Left lung (tissue), 10 donors: ENCODE data around the gene EHMT1. TPM values are rescaled to one million over a fixed set of nuclear protein-coding genes. Genes with fewer than 3 reads are reported as not detected.

Experiments used
- ATAC-seq: fragments of 200-7000 bp; cut with Tn5 transposase; one replicate; pipeline ENCODE4 v1.9.1; 2020; ENCODE audit warnings: moderate library complexity
- DNase-seq, 4 donors: peaks; one replicate each; pipeline ENCODE4 v3.0.0-alpha.2; 2013 to 2020
- H3K27ac ChIP-seq, 2 donors: fragments of 200-600 bp; sonication (generic) in 1 of 2; one replicate each; pipeline versions ENCODE4 v1.5.0 to v1.8.0; 2020 to 2021
- H3K27me3 ChIP-seq, 2 donors: fragments of 200-600 bp; sonication (generic) in 1 of 2; one replicate each; pipeline versions ENCODE4 v1.5.0 to v1.8.0; 2020 to 2021
- H3K36me3 ChIP-seq, 2 donors: fragments of 200-600 bp; sonication (generic) in 1 of 2; one replicate each; pipeline versions ENCODE4 v1.5.0 to v1.8.0; 2020 to 2021
- H3K4me1 ChIP-seq, 2 donors: fragments of 200-600 bp; one replicate each; pipeline ENCODE4 v1.8.0; 2021
- H3K4me3 ChIP-seq, 2 donors: fragments of 200-600 bp; sonication (generic) in 1 of 2; one replicate each; pipeline versions ENCODE4 v1.5.0 to v1.8.0; 2020 to 2021; ENCODE audit warnings: mild to moderate bottlenecking in 1 of 2
- H3K9me3 ChIP-seq, 2 donors: fragments of 200-600 bp; sonication (generic) in 1 of 2; one replicate each; pipeline versions ENCODE4 v1.5.0 to v1.8.0; 2020 to 2021
- CTCF ChIP-seq, 2 donors: fragments of 200-600 bp; sonication (generic) in 1 of 2; IDR thresholded peaks; one replicate each; pipeline versions ENCODE4 v1.5.0 to v1.8.0; 2021; ENCODE audit warnings: antibody characterized with exemption in 2 of 2
- intact Hi-C, 2 donors: fragments of 100-400 bp; cut with DNase I; formaldehyde crosslinking; loops; one replicate each; pipeline versions ENCODE4 v1.11.2 to v1.14.2; 2022
- polyA plus RNA-seq, 6 donors: library from polyadenylated mRNA; unstranded; fragments of 120-200 nt; gene quantifications; one replicate each; pipeline ENCODE4 v1.2.1, GENCODE V29; 2013; ENCODE audit not compliant: insufficient read length in 6 of 6
- total RNA-seq, 2 donors: library from RNA; stranded (reverse); fragmentation: NEBNext Ultra II Directional; extraction: Animal tissue kit (Norgen Biotek cat#: 25700); gene quantifications; one replicate each; pipeline ENCODE4 v1.2.1, GENCODE V29; 2021
- donor health status: DM: no; HTN: yes; CAD: no.
- donor health status: DM: no; HTN: no; CAD: no.

EHMT1 gene
- total and polyA plus RNA-seq, 8 donors = 71.5 to 92.7 (median 82.7) TPM

- intact Hi-C loops = no loop called here
- H3K27me3 ChIP-seq = no peaks in the 10 kb centered on the region
- no peak for DNase-seq
- peaks cover 0 to 16% of the 10 kb centered on the region in 2 donors for H3K4me1 ChIP-seq
- peaks cover 0 to 68% of the 10 kb centered on the region in 2 donors for H3K36me3 ChIP-seq
- no peak for TF ChIP-seq CTCF (IDR thresholded peaks at IDR 0.05)
- no peaks in the 10 kb centered on the region for H3K9me3 ChIP-seq
- no peak overlapping the region for H3K27ac ChIP-seq
- no peak overlapping the region for H3K4me3 ChIP-seq
- ATAC-seq = no peak
Measured at GRCh38 chr9:137744632-137745183, 125.9 kb downstream of the EHMT1 start.

- H3K27ac ChIP-seq = no peak overlapping the region
- no peak overlapping the region for H3K4me3 ChIP-seq
- TF ChIP-seq CTCF (IDR thresholded peaks at IDR 0.05) = no peak
- DNase-seq = no peak
- H3K27me3 ChIP-seq = no peaks in the 10 kb centered on the region
- H3K4me1 ChIP-seq = peaks cover 0 to 8% of the 10 kb centered on the region in 2 donors
- H3K9me3 ChIP-seq = no peaks in the 10 kb centered on the region
- intact Hi-C loops = no loop called here
- ATAC-seq = peak; percentile 42
- H3K36me3 ChIP-seq = peaks cover 0 to 71% of the 10 kb centered on the region in 2 donors
Measured at GRCh38 chr9:137745541-137745991, 126.8 kb downstream of the EHMT1 start.

- Histone ChIP-seq H3K4me3 (no peak overlapping the region), H3K27me3 (no peaks in the 10 kb centered on the region), H3K36me3 (peaks cover 0 to 82% of the 10 kb centered on the region in 2 donors), H3K27ac (no peak overlapping the region), H3K4me1 (peaks cover 0 to 8% of the 10 kb centered on the region in 2 donors), H3K9me3 (no peaks in the 10 kb centered on the region)
- TF ChIP-seq CTCF (IDR thresholded peaks at IDR 0.05) = no peak
- ATAC-seq (no peak), DNase-seq (no peak)
- intact Hi-C loops = no loop called here
Measured at GRCh38 chr9:137748311-137748710, 129.5 kb downstream of the EHMT1 start.

GRCh38 chr9:137748741-137749140 is 129.9 kb downstream of the EHMT1 start:
- ATAC-seq = no peak
- Histone ChIP-seq H3K4me1 (peaks cover 0 to 8% of the 10 kb centered on the region in 2 donors), H3K4me3 (no peak overlapping the region), H3K36me3 (peaks cover 0 to 82% of the 10 kb centered on the region in 2 donors), H3K27me3 (no peaks in the 10 kb centered on the region), H3K27ac (no peak overlapping the region), H3K9me3 (no peaks in the 10 kb centered on the region)
- DNase-seq = no peak
- no peak for TF ChIP-seq CTCF (IDR thresholded peaks at IDR 0.05)
- intact Hi-C loops = no loop called here

- intact Hi-C loops = no loop called here
- H3K4me1 ChIP-seq = peaks cover 0 to 8% of the 10 kb centered on the region in 2 donors
- no peak overlapping the region for H3K4me3 ChIP-seq
- no peaks in the 10 kb centered on the region for H3K27me3 ChIP-seq
- DNase-seq (no peak), ATAC-seq (no peak)
- H3K27ac ChIP-seq = no peak overlapping the region
- TF ChIP-seq CTCF (IDR thresholded peaks at IDR 0.05) = no peak
- H3K9me3 ChIP-seq = no peaks in the 10 kb centered on the region
- peaks cover 0 to 82% of the 10 kb centered on the region in 2 donors for H3K36me3 ChIP-seq
Measured at GRCh38 chr9:137749511-137749910, 130.7 kb downstream of the EHMT1 start.
